ENCODE data around the gene LRRC8E.

Gene LRRC8E

DNA sequence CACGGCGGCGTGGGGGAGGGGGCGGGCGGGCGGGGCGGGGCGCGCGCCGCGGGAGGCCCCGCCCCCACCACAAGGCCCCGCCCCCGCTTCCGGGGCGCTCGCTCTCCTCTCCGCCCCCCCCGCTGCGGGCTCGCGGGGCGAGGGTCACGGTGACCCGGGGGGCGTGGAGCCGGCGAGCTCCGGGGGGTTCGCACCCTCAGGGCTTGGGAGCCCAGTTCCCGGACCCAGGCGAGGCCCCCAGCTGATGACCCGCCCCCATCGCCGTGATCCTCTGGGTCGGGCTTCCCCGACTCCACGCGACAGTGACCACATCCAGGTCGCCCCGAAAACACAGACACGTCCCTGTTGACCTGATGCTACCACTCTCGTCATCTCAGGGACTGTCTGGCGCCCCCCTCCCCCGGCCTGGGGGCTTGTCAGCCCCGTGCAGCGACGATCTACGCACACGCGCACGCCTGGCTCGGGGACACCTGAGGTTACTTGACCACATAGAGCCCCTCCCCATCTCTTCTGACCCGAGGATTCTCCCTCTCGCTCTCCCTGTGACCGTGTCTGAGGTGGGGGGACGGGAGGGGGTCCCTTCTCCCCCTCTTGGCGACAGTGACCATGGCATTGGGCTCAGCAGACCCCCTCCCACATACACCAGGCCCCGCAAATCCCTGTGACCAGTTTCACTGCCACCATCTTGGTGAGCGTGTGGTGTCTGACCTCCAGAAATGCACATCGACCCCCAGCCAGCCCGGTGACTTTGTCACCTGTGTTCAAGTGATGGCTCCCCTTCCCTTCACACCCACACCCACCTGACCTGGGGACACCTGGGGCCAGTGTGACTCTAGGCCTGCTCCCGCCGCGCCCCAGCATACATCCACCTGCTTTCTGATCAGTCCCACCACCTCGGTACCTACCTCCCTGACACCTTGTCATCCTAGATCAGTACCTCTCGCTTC, 16.0 kb downstream of the LRRC8E start:
- in situ Hi-C loops (cut with HindIII; ENCODE audit: low sequenced_read_pairs), result no loop called here

DNA sequence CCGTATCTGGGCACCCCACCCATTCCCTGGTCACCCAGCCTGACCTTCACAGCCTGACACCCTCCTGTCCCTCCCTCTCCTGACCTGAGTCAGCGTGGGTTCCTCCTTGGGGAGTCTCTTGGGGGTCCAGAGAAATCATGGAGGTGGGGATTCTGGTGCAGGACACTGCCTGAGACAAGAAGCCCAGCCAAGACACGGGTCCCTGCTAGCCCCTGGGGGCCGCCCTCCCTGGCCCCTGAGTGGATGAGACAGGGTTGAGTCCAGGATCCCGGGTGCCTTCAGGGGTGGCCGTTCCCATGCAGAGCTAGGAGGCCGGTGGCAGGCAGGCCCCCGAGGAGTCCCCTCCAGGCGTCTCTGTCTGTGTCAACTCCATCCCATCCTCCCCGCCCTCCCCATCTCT, 17.0 kb downstream of the LRRC8E start:
- in situ Hi-C loops (cut with HindIII; ENCODE audit: low sequenced_read_pairs), result no loop called here

DNA sequence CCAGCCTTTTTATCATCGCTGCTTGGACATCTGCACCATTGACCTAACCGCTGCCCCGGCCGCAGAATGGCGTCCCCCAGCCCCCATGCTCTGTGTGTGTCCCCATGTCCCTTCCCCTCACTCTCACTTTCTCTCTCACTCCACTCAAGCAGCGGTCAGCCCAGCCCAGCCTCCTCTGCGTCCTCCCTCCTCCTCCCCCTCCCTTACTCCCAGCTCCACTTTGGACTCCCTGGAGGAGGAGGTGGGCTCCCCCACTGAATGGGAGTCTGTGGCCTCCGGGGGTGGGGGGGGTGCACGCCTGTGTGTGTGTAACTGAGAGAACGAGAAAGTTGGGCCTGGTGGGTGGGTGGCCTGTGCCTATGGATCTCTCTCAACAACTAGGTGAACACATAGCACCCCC, 17.5 kb downstream of the LRRC8E start:
- in situ Hi-C loops (cut with HindIII; ENCODE audit: low sequenced_read_pairs), result no loop called here

DNA sequence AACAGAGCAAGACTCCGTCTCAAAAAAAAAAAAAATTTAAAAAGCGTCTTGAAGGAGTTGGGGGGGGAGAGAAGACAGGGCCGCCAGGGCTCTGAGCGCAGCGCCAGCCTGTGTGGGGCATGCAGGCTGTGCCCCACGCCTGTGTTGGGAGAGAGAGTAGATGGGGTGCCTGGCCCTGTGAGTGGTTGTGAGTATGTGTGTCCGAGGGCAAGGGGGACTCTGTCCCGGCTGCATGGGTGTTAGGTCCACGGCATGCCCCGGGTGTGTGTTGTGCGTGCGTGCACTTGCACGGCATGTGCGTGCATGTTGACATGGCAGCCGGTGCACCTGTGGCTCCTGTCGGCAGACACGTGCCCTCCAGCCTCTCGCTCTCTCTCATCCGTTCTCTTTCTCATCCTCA, 18.8 kb downstream of the LRRC8E start:
- in situ Hi-C loops (cut with HindIII; ENCODE audit: low sequenced_read_pairs), result no loop called here

DNA sequence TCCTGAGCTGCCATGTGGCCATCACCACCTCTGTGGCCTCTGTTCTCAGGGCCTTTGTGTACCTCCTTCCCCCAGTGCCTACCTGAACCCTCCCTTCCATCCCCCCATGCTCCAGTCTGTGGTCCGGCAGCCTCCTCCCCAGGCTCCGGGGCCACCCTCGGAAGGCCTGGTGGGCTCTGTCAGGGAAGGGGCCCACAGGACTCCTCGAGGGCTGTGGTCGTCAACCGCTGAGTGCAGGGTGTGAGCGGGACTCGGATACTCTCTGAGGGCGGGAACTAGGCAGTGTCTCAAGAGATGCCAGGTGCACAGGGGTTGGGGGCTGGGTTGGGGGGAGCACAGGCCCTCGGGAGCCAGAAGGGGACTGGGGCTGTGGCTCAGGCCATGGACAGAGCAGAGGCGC, 19.2 kb downstream of the LRRC8E start:
- in situ Hi-C loops (cut with HindIII; ENCODE audit: low sequenced_read_pairs), result no loop called here

DNA sequence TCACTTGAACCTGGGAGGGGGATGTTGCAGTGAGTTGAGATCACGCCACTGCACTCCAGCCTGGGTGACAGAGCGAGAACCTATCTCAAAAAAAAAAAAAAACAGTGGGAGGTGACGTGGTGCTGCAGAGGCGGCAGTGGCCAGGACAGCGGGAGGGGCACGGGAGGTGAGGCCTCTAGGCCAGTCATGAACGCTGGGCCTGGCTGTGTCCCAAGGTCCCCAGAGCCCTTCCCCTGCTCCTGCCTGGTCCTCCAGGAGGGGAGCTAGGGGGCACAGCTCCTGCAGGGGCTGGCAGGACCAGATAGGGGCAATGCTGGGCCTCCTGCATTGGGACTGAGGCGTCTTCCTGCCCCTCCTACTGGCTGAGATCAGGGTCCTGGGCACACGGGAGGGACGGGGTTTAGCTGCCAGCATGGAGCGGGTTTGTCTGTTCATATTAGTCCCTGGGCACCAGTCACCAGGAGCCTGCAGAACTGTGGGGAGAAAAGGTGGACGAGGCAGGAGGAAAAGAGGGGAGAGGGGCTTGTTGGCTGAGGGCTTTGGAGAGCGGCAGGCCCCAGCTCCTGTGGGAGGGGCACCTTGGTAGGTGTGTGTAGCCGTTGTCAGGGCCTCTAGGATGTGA, 19.9 kb downstream of the LRRC8E start:
- in situ Hi-C loops (cut with HindIII; ENCODE audit: low sequenced_read_pairs), result no loop called here

DNA sequence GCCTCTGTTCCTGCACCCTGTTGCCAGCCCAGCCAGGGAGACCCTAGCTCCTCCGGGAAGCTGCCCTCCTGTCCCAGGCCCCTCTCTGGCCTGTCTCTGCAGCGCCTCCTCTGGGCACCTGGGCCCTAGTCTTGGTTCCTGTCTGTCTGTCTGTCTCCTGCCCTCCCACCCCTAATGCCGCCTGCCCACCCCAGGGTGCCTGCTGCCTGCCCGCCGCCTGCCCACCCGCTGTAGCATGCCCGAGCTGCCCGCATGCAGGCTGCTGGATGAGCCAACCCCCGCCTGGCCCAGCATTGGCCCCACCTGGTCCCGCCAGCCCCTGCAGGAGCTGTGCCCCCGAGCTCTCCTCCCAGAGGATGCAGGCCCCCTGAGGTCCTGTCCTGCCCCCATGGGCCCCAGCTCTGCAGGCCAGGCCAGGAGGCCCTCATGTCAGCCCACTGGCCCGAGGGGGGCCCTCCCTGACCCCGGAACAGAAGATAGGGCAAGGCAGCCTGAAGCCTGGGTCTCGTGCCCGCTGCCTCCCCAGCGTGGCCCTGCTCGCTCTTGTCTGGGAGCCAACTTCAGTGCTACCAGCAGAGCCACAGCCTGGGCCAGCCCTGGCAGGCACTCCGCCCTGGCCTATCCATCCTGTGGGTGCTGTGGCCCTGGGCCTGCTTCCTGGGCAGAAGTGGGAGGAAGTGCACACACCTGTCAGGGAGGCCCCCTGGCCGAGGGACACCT, 20.6 kb downstream of the LRRC8E start:
- in situ Hi-C loops (cut with HindIII; ENCODE audit: low sequenced_read_pairs), result no loop called here

DNA sequence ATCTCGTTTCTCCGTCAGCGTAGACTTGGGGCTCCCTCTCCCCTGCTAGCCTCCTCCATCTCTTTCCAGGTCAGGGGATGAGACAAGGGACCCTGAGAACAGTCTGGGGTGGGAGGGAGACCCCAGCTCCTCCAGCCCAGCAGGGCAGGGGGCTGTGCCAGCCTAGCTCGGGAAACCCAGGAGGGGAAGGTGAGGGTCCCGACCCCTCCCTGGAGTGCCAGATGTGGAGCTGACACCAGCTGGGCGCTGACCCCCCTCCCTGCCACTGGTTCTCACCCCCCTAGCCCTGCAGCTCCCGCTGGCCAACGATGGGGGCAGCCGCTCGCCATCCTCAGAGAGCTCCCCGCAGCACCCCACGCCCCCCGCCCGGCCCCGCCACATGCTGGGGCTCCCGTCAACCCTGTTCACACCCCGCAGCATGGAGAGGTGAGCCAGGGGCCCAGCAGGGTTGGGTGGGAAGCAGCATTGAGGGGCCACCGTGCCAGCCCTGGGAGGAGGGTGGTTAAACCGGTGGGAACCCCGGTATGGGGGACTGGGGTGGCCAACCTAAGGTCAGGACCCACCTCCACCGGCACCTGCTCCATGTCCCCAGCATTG, 21.3 kb downstream of the LRRC8E start:
- in situ Hi-C loops (cut with HindIII; ENCODE audit: low sequenced_read_pairs), result no loop called here

DNA sequence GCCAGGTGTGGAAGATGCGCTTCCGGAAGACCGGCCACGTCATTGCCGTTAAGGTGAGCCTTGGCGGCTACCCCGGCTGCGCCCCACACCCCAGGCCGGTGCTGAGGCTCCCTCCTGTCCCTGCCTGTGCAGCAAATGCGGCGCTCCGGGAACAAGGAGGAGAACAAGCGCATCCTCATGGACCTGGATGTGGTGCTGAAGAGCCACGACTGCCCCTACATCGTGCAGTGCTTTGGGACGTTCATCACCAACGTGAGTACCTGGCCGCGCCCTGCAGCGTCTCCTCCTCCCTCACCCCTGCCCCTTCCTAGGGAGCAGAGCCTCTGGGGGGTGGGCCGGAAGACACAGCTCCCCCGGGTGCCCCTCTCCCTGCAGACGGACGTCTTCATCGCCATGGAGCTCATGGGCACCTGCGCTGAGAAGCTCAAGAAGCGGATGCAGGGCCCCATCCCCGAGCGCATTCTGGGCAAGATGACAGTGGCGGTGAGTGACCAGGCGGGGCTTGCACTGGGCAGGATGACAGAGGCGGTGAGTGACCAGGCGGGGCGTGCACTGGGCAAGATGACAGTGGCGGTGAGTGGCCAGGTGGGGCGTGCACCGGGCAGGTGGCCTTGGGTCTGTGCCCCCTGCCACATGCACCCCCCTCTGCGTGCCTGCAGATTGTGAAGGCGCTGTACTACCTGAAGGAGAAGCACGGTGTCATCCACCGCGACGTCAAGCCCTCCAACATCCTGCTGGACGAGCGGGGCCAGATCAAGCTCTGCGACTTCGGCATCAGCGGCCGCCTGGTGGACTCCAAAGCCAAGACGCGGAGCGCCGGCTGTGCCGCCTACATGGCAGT, 22.2 kb downstream of the LRRC8E start:
- in situ Hi-C loops (cut with HindIII; ENCODE audit: low sequenced_read_pairs), result no loop called here

DNA sequence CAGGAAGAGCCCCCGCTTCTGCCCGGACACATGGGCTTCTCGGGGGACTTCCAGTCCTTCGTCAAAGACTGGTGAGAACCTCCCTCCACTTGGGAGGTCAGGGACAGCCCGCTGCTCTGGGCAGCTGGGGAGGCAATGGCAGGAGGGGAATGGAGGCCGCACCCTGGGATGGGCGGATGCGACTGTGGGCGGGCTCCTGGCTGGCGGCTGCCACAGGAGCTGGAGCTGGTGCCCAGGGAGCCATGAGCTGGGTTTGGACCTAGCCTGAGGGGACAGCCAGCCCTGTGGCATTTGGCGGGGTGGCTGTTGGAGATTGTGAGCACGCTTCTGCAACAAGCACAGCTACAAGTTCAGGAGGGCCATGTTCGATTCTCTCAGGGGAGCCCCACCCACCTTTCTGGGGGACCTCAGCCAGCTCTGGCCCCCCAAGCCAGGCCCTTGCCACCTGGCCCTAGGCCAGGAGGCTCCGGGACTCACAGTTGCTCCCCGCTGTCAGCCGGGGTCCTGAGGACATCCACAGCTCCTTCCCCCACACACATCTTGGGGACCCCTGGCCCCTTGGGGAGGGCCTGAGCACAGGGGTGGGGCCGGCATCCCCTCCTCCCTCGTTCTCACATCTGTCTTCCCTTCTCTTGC, 23.3 kb downstream of the LRRC8E start:
- in situ Hi-C loops (cut with HindIII; ENCODE audit: low sequenced_read_pairs), result no loop called here

DNA sequence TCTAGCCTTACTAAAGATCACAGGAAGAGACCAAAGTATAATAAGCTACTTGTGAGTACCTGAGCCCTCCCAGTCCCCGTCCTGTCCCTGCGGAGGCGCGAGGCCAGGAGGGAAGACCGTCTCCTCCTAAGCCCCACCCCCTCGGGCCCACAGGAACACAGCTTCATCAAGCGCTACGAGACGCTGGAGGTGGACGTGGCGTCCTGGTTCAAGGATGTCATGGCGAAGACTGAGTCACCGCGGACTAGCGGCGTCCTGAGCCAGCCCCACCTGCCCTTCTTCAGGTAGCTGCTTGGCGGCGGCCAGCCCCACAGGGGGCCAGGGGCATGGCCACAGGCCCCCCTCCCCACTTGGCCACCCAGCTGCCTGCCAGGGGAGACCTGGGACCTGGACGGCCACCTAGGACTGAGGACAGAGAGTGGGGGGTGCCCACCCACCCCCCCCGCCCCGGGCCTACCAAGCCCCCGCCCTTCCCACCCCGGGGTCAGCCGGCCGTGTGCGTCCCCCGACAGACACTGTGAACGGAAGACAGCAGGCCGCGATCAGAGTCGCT, 23.9 kb downstream of the LRRC8E start:
- in situ Hi-C loops (cut with HindIII; ENCODE audit: low sequenced_read_pairs), result no loop called here

DNA sequence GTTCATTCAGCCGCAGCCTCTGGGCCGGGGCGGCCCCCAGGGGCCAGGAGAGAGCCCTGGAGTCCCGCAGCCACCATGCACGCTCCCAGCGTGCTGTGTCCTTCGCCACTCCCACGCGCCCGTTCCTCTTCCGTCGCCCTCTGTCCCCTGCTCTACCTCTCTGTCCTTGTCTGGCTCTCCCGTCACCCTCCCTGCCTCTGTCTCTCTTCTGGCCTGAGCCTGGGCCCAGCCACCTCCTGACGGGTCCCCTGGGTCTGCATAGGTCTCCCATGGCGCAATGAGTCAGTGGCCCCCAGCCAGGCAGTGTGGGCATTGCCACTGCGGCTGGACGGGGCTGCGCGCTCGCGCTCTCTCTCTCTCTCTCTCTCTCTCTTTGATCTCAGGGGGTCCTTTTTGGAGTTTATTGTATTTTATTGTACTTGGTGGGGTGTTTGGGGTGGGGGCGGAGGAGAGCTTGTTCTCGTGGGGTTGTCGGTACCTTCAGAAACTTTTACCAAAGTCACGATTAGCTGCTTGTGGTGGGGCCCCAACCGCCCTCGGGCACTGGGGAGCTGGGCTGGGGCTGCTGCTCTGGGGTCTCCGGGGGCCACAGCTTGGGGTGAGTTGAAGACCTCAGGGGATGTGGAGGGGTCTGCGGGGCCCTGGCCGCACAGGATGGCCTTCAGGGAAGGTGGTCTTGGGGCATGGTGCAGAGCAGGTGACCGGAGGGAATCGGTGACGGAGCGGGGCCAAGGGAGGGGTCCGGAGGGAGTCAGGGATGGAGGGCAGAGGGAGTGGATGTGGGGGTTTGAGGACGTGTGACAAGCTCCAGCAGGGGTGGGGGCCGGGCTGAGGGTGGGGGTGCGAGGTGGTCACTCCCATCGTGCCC, 24.6 kb downstream of the LRRC8E start:
- in situ Hi-C loops (cut with HindIII; ENCODE audit: low sequenced_read_pairs), result no loop called here

DNA sequence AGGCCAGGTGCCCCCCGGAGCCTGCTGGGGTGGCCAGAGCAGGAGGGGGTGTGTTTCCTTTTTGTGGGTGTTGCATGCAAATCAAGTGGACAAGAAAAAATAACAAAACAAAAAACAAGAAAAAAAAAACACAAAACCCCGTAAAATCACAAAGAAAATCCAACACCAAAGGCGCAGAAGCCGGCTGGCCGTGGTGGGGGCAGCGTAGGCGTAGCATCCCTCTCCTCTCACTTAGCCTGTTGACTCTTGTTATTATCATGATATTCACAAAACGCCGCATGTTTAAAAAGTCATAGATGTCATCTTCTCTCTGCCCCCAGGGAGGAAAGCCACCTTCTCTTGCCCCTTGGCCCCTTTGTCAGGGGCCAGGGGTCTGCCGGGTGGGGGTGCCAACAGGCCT, 25.3 kb downstream of the LRRC8E start:
- in situ Hi-C loops (cut with HindIII; ENCODE audit: low sequenced_read_pairs), result no loop called here

DNA sequence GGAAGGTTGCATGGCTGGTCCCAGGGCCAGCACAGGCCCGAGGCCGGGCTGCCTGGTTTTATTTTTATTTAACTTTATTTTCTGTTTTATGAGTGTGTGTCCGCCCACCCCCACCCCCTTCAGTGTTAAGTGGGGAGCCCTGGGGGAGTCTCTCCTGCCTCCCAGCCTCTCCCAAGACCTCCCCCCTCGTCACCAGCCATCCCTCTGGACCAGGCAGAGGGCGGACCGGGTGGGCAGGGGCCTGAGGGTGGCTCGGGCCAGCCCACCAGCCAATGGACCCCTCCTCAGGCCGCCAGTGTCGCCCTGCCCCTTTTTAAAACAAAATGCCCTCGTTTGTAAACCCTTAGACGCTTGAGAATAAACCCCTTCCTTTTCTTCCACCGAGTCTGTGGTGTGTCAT, 25.8 kb downstream of the LRRC8E start:
- in situ Hi-C loops (cut with HindIII; ENCODE audit: low sequenced_read_pairs), result no loop called here

DNA sequence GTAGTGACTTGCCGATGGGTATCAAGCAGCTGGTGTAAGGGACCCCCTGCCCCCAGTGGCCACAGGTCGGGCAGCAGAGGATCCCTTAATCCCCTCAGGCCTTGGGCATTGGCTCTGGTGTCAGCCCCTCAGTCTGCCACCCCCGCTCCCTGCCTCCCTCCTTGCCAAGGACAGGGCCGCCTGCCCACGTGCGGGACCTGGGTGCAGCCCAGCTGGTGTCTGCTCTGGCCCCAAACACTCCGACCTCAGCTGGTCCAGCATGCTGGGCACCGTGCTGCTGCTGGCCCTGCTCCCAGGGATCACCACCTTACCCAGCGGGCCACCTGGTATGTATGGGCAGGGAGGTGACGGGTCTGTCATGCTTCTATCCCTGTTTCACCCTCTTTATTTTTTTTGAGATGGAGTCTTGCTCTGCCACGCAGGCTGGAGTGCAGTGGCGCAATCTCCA, 26.3 kb downstream of the LRRC8E start, which contains the start of gene TGFBR3L:
TSS of gene TGFBR3L (plus strand) at position 233 of the 448 bp plus-strand sequence.
- in situ Hi-C loops (cut with HindIII; ENCODE audit: low sequenced_read_pairs), result no loop called here

DNA sequence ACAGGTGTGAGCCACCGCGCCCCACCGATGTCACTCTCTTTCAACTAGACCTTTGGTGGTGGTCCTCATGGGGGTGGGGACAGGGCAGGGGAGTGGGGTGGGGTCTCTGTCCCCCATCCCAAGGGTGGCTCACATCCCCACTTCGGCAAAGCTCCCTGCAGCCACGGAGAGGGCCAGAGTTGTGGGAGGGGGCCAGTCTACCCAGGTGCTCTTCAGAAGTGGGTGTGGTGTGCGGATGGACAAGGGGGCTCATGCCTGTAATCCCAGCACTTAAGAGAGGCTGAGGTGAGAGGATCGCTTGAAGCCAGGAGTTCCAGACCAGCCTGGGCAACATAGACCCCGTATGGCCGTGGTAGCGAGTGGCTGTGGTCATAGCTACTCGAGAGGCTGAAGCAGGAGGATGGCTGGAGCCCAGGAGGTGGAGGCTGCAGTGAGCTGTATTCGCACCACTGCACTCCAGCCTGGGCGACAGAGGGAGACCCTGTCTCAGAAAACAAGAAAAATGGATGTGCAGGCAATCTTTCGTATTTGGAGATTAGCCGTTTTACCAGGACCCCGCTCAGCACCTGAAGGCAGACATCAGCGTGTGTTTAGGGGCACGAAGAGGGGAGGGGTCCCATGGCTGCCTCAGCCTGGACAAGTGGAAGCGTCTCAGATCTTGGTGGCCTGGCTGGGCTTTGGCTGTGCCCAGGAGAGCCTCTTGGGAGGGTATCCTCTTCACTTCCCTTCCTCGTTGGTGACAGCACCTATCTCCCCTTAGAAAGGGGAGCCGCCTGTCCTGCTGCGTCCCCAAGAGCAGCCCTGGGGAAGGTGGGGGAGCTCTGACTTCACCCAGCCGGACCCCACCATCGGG, 27.2 kb downstream of the LRRC8E start:
- in situ Hi-C loops (cut with HindIII; ENCODE audit: low sequenced_read_pairs), result no loop called here

DNA sequence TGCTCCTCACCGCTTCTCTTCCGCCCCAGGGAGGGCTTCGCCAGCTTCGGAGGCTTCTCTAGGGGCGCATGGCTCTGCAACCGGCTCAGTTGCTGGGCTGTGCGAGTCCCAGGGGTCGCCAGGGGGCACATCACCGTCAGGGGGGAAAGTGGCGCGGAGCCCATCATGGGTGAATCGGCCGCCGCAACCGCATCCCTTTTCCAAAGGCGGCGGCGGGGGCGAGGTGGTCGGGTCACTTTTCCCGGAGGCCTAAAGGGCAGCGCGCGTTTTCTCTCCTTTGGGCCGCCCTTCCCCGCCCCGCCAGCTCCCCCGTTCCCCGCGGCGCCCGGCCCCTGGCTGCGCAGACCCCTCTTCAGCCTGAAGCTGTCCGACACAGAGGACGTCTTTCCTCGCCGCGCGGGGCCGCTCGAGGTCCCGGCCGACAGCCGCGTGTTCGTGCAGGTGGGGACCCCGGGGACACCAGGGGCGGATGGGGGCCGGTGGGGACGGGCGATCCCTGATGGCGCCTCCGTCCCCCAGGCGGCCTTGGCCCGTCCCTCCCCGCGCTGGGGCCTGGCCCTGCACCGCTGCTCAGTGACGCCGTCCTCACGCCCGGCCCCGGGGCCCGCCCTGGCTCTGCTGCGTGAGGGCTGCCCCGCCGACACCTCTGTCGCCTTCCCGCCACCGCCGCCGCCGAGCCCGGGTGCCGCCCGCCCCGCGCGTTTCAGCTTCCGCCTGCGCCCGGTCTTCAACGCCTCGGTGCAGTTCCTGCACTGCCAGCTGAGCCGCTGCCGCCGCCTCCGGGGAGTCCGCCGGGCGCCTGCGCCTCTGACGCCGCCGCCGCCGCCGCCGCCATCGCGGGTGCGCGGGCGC, 28.0 kb downstream of the LRRC8E start:
- in situ Hi-C loops (cut with HindIII; ENCODE audit: low sequenced_read_pairs), result no loop called here
